DND-41 (cell line): Measurements from ENCODE around the gene EPN3.

Source experiments
- CTCF ChIP-seq: IDR thresholded peaks from 2 replicates; pipeline ENCODE4 v1.5.1; 2012; ENCODE audit warnings: borderline replicate concordance, low read length, moderate library complexity, mild to moderate bottlenecking; ENCODE audit not compliant: poor library complexity, severe bottlenecking; ENCODE audit errors: extremely low read depth
- EZH2 ChIP-seq: IDR thresholded peaks from 3 replicates; pipeline ENCODE4 v1.6.1; 2012; ENCODE audit warnings: borderline replicate concordance, low read depth, mild to moderate bottlenecking, moderate library complexity, low read length, inconsistent platforms; ENCODE audit not compliant: severe bottlenecking

DNA sequence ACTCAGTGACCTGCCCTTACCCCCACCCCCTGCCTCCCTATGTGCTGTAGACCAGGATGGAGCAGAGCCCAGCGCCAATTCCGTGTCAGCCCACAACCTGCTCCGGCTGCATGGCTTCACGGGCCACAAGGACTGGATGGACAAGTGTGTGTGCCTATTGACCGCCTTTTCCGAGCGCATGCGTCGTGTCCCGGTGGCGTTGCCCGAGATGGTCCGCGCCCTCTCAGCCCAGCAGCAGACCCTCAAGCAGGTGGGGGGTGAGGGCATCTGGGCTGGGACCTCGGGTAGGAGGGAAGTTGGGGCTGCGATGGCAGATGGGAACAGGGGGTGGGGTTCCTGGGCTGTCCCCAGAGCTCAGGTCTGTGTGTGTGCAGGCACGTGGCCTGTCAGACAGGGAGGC is 21.7 kb downstream of the EPN3 start:
- TF ChIP-seq CTCF (no peak), EZH2 (no peak)
